Activated T-helper 1 cell treated with Interleukin-2 at 50 U/mL for 16 hours (primary cell): ENCODE data around the gene ST3GAL3.

ENCODE experiments used
- DNase-seq: peaks from one replicate; pipeline ENCODE4 v3.0.0-alpha.2; 2020; ENCODE audit warnings: low read depth

The ST3GAL3 gene

DNA sequence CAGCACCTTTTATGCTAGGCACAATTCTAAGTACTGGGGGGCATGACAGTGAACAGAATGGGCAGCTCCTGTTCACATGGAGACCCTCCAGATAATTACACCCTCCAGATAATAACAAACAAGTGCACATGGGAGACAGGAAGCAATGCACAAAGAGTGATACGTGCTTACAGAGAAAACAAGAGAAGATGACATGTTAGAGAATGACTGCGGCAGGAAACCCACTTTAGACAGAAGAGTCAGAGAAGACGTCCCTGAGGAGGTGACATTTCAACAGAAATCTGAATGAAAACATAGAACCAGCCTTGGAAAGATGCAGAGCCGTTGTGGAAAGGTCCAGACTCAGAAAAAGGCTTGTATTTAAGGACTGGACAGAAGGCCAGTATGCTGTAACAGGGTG, 171.5 kb downstream of the ST3GAL3 start:
- no peak for DNase-seq

DNA sequence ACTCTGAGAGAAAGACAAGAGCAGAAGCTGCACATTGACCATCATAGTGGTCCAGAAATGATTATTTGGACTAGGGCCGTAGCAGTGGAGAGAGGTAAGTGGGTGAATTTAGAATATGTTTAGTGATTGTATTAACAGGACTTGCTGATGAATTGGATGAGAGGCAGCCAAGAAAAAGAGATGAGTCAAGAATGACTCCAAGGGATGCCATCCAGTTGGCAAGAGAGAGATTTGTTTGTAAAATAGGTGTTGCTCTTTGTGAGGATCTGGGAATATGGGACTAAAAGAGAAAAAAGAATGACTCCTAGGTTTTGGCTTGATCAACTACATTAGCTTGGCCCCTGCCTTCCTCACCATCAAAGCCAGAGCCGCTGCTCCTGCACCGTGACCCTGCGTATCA, 172.1 kb downstream of the ST3GAL3 start:
- no peak for DNase-seq

DNA sequence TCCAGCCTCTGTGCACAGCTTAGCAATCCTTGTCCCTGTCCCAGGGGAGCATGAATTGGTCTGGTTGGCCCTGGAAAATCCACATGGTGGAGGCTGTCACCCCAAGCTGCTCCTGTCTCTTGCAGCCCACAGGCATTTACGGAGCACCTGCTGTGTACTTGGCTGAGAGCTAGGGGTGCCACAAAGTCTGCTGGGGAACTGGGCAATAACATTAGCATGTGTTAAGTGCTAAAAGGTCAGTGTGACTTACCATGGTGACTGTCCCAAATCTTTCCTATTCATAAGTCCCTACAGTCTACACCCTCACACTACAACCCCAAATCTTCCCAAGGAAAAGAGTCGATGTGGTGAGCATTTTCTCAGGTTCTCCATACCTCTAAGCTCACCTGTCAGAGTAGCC, 172.7 kb downstream of the ST3GAL3 start:
- no peak for DNase-seq

DNA sequence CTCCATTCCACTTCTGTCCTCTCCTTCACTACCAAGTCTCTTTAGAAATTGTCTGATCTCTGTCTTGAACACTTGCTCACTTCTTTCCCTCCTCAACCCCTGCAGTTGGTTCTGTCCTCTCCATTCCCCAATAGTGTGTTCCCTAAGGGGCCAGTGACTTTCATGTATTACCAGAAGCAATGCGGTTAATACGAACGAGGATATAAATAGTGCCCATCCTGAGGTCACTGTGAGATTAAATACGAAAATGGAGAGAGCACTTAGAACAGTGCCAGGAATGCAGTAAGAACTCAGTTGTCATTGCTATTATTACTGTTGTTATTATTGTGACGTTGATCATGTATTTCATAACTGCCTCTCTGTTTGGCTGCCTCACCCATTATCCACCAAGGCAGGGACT, 173.3 kb downstream of the ST3GAL3 start:
- no peak for DNase-seq

DNA sequence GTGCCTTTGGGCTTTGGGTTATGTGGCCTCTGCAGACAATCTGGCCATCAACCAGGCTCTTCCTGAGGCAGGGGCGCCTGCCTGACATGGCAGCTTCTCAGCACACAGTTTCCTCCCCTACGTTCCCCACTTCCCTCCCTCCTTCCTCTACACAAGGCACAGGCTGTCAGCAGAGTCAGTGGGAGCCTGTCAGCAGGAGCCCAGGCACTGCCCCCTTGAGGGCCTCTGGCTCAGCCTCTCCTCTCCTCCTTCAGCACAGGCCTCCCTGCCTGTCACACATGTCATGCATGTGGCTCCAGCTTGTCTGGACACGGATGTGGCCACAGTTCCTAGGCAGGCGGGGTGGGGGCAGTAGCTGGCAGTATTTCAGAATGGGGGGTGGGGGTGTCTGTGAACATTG, 174.1 kb downstream of the ST3GAL3 start:
- DNase-seq: no peak

DNA sequence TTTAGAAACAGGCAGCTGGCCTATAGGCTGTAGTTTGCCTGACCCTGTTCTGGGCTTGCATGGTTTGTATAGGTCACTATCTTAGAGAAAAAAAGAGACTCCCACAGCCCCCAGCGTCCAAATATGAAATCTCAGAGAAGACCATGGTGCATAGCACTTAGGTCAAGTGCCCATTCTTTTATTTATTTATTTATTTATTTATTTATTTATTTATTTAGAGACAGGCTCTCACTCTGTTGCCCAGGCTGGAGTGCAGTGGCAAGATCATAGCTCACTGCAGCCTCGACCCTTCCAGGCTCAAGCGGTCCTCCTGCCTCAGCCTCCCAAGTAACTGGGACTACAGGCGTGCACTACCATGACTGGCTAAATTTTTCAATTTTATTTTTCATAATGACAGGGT, 175.4 kb downstream of the ST3GAL3 start:
- no peak for DNase-seq

DNA sequence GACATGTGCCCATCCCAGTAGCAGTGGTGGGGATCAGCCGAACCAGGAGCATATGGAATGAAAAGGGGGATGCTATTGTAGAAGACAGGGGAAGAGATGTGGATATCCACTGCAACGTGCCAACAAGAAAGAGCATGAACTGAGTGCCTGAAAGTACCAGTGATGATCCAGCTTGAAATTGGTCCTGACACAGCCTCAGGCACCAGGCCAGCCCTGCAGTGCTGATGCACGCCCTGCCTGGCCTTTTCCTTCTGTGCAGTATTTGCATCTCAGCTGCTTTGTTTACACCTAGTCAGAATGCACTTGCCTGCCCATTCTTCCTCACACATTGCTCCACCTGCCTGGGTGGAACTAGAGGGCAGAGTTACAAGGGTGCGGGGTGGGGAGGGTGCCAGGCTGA, 176.0 kb downstream of the ST3GAL3 start:
- no peak for DNase-seq

DNA sequence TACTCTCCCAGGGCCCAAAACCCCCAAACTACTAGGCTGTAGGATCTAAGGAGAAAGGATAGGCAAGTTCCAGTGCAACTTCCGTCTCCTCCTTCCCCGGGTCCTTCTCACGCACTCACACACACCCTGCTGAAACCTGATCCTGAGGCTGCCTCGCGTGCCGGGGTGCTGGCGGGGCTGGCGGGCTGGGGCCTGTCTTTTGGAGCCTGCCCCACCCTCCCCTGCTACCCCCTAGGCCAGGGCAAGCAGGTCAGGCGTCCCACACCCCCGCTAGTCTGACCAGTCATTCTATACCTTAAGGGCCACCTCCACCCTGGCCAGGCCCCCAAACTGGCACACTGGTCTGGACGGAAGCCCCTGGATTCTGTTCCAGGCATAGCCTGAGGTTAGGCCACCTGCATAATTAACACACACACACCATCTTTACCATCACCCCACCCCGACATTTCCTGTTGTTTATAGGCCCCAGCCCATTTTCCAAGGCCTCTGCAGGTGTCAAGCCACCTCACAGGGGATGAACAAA, 178.0 kb downstream of the ST3GAL3 start:
- no peak for DNase-seq

DNA sequence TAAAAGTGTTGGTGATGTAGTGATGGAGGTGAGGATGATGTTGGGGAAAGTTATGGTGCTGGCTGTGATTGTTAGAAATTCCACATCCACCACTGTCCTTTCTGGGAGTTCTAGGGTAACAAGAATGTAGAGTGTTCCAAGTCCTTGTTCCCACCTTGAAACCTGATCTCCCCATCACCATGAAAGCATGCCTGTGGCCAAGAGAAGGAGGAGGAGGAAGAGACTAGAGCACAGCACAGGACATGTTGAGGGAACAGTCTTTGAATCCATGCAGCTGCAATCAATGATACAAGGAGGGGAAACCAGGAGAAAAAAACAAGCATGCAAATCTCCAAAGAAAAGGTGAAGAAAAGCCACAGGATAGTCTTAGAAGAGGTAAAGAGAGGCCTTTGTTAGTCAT, 180.4 kb downstream of the ST3GAL3 start:
- DNase-seq: no peak

DNA sequence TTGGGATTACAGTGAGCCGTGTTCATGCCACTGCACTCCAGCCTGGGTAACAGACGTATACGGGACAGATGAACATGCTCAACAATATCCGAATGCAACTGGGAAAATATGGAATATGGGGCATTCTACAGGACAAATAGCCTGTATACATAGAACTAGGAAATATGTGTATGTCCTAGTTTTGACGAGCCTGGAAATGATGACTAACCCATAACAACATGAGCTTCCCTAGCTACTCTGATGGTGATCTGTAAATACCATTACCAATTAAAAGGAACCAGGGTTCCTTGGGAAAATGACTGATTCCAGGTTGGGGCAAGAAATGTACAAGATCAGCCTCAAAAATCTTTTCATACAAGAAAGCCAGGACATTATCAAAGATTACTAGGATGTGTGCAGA, 183.5 kb downstream of the ST3GAL3 start:
- DNase-seq: no peak

DNA sequence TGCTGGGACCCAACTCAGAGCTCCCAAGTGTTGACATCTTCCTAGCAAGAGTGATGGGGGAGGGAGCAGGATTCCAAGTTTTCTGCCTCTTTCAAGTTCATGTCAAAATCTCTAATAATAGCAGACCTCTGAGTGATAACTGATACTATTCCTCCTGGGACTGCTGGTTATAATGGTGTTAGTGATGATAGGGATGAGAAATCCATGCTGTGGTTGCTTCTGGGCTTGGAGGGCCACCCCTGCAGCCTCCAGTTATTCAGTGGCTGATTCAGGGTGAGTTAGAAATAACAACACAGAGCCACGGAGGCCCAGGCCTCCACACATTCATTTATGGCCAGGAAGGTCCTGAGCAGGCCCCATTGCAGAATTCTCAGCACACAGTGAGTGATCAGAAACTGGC, 185.7 kb downstream of the ST3GAL3 start:
- DNase-seq: no peak

DNA sequence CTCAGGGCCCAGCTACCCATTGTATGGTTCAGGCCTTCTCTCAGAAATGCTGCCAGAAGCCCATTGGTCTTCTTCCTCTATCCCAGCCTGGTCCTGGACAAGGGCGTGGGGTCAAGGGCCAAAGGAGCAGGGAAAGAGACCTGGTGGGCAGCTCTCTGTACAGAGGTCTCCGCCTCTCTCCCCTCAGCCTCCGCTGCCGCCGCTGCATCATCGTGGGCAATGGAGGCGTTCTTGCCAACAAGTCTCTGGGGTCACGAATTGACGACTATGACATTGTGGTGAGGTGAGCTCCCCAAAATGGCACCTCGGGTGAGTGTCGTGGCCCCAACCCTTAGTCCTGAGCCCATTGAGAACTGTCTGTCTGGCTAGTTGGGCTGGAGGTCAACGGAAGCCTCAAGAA, 191.6 kb downstream of the ST3GAL3 start:
- no peak for DNase-seq

DNA sequence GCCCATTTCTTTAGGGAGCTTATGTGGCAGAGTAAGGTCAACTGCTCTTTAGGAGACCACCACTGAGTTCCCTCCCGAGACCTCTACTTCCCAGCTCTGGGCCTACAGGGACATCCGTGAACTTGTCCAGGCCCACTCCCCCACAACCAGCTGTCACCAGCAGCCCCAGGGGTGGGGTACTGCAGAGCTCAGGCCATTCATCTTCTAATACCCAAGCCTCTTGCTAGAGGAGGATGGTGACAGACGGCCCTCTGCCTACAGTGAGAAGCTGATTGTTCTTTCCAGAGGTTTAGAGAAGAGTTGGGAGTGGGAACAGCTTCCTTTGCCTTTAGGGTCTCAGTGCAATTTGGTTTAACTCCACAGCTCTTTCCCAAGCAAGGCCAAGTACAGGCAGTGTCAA, 193.1 kb downstream of the ST3GAL3 start:
- DNase-seq: no peak

DNA sequence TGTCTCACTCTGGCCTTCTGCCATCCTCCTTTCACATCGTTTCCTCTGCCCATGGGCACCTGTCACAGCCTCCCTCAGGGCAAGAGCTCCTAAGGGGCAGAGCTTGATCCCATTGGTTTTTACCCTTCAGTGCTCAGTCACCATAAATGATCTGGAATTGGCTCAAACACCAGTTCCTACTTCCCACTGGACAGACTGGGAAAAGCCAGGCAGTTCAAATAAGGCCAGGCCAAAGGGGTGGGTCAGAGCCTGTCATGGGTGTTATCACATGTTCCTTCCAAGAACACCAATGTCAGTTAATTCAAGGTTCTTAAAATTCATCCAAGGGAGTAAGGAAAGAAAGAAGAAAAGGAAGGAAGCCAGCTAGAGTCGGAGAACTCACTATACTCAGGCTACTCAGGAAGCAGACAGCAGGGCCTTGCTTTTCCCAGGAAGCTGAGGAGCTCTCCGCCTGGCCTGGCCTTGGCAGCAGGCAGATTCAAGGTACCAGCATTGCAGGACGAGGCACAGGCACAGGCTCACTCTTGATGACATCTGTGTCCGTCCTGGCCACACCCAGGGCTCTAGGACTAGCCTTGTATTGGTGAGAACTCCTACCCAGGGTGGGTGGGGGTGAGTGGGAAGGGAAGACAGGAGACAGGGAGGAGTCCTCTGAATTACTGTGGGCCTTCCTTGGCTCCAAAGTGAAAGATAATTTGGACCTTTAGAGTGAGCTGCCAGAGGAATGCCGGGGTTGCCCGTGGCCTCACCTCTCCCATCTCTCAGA, 194.0 kb downstream of the ST3GAL3 start:
- DNase-seq: no peak

DNA sequence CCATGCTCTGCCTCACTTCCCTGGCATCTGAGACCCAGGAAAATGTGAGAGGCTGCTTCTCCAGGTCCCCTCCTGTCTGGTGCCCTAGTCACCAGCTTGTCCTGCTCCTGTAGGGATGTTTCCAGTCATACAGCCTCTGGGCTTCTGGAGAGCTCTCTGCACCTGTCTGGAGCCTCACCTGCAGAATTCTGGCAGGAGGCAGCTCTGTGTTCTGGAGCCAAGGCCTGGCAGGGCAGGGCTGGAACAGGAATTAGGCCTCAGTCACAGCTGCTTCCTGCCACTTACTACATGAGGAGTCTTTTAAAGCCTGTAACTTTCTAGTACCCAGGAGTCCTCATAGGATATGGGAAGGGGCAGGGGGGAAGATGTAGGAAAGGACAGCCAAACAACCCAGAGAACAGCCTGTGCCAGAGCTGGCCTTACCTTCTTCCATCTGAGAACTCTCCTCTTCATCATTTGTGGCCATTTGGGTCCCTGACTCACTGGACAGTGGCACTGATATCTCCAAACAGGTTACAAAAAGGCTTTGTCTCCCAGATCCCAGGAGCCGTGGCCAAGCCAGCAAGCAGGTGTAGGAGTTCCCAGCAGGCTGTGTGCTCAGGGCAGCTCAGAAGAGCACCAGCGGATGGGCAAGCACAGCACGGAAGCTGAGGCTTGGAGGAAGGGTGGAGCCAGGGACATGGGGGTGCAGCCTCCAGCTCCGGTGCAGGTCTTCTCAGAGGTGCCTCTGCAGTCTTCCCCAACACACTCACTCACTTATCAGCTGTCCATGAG, 194.9 kb downstream of the ST3GAL3 start:
- no peak for DNase-seq

DNA sequence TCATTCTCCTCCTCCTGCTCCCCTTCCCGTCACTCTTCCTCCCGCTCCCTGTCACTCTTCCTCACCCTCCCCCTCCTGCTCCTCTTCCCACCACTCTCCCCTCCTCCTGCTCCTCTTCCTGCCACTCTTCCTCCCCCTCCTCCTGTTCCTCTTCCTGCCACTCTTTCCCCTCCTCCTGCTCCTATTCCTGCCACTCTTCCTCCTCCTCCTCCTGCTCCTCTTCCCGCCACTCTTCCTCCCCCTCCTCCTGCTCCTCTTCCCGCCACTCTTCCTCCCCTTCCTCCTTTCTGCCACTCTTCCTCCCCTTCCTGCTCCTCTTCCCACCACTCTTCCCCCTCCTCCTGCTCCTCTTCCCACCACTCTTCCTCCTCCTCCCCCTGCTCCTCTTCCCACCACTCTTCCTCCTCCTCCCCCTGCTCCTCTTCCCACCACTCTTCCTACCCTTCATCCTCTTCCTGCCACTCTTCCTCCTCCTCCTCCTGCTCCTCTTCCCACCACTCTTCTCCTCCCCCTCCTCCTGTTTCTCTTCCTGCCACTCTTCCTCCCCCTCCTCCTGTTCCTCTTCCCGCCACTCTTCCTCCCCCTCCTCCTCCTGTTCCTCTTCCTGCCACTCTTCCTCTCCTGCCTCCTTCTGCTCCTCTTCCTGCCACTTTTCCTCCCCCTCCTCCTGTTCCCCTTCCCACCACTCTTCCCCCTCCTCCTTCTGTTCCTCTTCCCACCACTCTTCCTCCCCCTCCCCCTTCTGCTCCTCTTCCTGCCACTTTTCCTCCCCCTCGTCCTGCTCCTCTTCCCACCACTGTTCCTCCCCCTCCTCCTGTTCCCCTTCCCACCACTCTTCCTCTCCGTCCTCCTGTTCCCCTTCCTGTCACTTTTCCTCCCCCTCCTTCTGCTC, 197.6 kb downstream of the ST3GAL3 start:
- DNase-seq: no peak

DNA sequence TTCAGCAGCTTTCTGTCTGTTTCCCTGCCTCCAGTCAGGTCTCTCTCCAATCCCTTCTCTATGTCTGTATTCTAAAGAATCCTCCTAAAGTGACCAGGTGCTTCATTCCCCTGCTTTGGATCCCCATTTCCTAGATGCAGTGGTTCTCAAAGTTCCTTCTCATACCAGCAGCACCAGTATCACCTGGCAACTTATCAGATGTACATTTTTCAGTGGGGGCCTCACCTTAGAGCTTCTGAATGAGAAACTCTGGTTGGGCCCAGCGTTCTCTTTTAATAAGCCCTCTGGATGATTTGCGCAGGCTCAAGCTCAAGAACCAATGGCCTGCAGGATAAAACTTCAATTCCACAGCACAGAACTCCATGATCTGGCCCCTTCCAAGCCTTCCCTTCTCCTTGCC, 200.9 kb downstream of the ST3GAL3 start:
- DNase-seq: no peak

DNA sequence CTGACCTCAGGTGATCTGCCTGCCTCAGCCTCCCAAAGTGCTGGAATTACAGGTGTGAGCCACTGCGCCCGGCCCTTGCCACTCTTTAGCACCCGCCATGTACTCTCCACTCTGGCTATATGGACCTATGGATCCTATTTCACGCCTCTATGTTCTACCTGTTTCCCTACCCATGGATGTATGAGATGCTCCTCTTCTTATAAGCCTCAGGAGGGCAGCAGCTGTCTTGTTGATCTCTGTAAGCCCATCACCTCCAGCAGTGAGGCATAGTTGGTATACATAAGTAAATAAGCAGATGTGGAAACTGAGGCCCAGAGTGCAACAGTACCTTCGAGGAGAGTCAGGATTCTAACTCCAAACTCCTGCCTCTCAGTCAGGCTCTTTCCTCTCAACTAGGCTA, 201.5 kb downstream of the ST3GAL3 start:
- DNase-seq: no peak

DNA sequence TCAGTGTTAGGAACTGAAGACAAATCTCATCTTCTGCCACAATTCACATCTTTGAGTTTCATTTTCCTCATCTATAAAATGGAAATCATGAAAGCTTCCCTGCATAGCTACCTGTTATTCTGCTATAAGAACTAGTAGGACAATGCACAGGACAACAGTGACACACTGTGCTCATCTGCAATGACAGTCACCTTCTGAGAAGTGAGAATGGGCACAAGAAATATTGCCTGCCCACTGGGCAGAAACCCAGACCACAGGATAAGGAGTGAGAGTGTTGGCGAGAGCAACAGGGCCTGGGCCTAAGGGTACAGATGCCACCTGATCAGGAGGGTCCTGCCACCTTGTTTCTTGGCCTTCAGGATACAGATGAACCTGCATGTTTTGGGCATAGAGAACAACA, 203.0 kb downstream of the ST3GAL3 start:
- no peak for DNase-seq

DNA sequence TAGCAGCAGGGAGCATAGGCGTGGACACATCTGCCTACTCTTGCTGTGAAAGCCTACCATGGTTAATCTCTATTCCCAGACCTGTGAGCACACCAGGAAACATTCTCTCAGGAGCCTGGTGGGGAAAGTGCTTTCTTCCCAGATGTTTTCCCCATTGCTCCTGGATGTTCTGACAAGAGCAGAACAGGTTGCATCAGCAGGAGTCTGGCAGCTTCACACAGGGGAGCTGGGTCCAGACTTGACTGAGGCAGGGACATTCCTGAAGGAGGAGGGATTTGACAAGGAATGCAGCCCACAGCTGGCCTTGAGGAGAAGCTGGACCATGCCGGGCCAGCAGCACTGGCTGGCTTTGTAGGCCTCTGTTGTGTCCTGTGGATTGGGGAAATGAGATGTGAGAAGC, 205.3 kb downstream of the ST3GAL3 start:
- no peak for DNase-seq

DNA sequence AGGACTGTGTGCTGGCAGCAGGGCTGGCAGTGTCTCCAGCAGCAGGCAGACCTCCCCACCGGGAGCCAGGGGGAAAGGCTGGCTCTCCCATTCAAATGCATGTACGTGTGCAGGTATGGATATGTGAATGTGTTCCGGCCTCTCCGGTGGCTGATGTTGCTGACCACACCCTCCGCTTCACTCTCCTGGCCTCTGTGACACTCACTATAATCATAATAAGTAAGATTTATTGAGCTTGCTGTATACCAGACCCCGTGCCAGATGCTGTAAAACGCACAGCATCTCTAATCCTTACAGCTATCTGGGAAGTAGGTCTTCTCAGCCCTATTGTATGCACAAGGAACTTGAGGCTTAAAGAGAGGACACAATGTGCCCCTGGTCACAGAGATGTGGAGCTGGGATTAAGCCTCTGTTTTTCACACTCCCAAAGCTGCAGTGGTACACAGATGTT, 205.7 kb downstream of the ST3GAL3 start:
- no peak for DNase-seq

DNA sequence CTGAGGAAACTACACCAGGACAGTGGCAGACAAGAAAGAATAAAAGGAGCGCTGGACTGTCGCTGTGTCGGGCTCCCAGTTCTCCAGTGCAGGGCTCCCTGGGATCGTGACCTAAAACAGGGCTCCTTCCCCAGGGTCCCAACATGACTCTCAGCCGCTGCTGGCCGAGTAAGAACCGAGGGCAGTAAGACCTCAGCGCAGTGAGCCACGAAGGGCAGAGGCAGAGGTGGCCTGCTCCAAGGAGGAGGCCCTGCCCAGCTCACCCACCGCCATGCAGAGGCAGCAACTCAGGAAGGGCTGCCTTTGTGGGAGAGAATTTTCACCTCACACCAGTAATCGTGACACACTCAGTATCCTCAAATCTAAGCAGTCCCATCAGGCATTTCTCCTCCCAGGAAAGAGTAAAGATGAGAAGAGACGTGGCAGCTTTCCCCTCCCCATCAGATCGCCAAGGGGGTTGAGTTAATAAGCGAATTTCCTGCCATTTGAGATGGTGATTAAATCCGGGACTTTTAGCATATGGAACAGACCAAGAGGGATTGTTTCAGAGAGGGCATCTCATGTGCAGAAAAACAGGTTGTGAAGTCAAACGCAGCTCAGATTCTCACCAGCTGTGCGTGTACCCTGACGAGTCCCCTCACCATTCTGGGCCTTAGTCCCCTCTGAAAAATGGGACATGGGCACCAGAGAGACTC, 206.5 kb downstream of the ST3GAL3 start:
- DNase-seq: no peak
